GM12865 (cell line): ENCODE measurements around the gene CCDC107.

Source experiments
- DNase-seq: peaks from one replicate; pipeline ENCODE4 v3.0.0; 2010; ENCODE audit warnings: low read depth
- H3K4me3 ChIP-seq: 2 replicates; pipeline ENCODE4 v1.5.1; 2011; ENCODE audit warnings: mild to moderate bottlenecking, low read depth, low read length, control low read depth
- TF ChIP-seq, protein P1 (sequence below): IDR thresholded peaks from 2 replicates; pipeline ENCODE4 v1.5.1; 2011; ENCODE audit warnings: low read length, control low read depth, low read depth, inconsistent platforms; ENCODE audit not compliant: insufficient read depth; ENCODE audit errors: missing control alignments

Gene CCDC107

DNA sequence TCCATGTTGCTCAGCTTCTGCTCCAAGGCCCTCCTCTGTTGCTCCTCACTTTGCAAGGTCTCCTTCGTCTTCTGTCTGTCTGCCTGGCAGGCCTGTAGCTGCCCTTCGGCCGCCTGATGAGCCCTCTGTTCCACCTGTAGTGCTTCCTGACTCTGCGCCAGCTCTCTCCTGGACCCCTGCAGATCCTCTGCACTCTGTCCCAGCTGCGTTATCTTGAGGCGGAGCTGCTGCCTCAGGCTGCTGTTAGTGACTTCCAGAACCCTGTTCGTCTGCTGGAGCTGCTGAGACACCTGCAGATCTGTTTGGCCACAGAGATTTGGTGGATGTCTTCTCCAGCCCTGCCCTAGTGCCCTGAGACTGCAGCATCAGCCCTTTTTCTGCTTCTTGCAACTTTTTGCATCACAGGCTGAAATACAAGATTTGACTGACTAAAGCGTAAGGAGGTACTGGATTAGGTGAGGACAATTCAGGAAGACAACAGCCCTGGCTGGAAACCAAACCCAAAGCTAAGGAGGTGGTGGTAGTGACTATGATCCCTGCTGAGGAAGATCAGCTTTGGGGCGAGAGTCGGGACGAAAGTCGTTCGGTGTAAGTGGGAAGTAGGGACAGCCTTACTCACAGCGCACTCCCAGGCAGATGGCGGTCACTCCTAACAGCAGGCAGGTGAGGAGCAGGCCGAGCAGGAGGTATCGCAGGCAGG is 42.0 kb upstream of the CCDC107 start:
- H3K4me3 ChIP-seq = no peak overlapping the region
- TF ChIP-seq, protein P1, sequence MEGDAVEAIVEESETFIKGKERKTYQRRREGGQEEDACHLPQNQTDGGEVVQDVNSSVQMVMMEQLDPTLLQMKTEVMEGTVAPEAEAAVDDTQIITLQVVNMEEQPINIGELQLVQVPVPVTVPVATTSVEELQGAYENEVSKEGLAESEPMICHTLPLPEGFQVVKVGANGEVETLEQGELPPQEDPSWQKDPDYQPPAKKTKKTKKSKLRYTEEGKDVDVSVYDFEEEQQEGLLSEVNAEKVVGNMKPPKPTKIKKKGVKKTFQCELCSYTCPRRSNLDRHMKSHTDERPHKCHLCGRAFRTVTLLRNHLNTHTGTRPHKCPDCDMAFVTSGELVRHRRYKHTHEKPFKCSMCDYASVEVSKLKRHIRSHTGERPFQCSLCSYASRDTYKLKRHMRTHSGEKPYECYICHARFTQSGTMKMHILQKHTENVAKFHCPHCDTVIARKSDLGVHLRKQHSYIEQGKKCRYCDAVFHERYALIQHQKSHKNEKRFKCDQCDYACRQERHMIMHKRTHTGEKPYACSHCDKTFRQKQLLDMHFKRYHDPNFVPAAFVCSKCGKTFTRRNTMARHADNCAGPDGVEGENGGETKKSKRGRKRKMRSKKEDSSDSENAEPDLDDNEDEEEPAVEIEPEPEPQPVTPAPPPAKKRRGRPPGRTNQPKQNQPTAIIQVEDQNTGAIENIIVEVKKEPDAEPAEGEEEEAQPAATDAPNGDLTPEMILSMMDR = no peak
- no peak for DNase-seq

DNA sequence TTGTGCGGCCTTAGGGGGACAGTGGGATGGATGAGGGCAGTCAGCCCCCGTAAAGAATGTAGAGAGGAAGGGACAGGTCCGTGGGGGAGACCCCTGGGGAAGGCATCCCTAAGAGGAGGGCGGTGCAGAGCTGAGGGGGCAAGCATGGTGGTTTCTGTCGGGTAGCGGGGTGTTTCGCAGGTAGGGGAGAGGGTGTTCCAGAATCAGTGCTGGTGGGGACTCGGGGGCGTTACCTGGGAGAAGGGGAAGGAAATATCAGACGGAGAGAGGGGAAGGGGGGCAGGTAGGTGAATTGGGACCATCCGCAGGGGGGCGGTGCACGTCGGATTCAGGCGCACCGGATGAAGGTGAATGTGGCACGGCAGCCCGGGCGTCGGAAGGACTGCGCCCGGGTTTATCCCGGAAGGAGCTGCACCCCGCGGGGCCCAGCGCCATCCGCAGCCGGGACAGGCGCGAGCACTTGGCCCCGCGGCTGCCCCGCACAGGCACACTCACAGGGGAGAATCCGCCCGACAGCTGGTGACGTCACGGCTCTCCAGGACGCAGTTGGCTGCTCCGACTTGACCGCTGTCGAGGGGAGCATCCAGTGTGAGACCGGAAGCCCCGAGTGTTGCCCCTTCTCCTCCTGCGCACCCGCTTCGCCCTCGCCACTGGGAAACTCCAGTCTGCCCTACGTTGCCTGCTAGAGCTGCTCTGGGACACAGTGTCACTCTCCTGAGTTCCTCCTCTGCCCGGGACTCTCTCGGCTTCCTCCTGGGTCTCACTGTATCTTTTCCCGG is 41.2 kb upstream of the CCDC107 start:
- TF ChIP-seq, protein P1 = peak; percentile 25
- peak overlapping the region; percentile 65 for H3K4me3 ChIP-seq
- peak; percentile 81 for DNase-seq

DNA sequence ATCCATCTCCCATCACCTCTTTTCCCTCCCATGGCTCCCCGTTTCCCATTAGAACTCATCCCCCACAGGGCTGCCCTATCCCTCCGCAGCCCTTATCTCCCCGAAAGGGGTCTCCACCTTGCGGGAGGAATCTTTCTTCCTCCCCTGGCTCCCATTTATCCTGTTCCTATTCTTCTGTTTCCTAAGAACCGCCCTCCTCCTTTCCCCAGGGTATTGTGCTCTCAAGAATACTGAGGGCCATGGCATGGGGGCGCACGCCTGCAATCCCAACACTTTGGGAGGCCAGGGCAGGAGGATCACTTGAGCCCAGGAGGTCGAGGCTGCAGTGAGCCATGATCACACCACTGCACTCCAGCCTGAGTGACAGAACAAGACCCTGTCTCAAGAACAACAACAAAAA is 40.5 kb upstream of the CCDC107 start:
- peak overlapping the region; percentile 65 for H3K4me3 ChIP-seq
- TF ChIP-seq, protein P1 = no peak
- no peak for DNase-seq

DNA sequence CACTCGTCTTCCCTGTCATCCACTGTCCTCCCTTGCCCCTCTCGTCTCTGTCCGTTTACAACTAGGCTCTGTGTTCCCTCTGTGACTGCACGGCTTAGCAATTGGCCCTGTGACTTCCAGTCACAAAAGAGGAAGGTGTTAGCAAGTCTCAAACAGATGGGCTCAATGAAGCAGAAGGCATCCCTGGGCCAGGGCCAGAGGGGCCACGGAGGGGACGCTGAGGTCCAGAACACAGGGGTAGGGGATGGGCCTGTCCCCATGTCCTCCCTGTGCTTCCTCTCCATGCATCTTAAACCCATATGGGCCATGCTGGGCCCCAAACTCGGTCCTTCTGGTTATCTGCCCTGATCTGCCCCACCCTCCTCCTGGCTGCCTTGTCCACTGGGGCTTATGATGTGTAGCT is 39.8 kb upstream of the CCDC107 start, which contains the start of gene CD72:
CD72 (minus strand) TSS at position 89 of the 403 bp plus-strand sequence. CDS start 110 bp downstream, outside the sequence.
- TF ChIP-seq, protein P1 = no peak
- peak within 1 kb of the TSS; percentile 65 for H3K4me3 ChIP-seq
- DNase-seq = no peak

DNA sequence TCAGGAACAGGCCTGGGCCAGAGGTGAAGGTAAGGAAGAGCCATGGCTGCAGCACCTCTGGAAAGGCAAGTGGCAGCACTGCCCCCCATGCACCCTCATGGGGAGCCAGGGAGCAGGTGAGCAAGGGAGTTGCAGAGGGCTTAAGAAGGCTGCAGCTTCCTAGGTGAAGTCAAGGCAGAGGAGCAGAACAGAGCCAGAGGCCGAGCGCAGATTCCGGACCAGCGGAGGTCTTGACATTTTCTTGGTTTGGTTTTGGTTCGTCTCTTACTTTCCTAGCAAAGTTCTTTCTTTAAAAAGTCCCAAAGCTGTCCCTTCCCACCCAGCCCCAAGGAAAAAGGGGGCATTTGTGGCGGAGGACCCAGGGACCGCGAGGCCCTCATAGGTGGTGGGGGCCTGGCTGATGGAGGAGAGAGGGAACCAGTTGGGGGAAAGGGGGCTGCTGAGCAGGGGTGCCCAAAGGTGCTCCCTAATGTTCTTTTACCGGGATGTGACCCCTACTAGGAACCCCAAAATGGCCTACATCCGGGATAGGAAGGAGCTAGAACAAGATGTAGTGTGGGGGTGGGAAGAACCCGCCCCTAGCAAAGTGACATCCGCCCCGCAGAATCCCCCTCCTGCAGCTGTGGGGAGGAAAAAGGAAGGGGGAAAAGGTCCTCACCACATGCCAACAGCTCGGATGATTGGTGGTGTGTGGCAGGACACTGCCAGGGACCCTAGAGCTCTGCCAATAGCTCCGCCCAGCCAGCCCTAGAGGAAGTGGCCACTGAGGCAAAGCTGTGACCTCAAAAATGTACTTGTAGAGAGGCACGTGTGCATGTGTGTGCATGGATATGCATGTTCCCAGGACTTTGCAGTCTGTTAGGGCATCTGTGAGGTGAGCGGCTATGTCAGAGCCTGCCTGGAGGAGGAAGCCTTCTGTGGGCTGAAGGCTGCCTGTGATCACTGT is 39.0 kb upstream of the CCDC107 start:
- peak; percentile 80 for DNase-seq
- peak overlapping the region; percentile 65 for H3K4me3 ChIP-seq
- TF ChIP-seq, protein P1 = no peak

DNA sequence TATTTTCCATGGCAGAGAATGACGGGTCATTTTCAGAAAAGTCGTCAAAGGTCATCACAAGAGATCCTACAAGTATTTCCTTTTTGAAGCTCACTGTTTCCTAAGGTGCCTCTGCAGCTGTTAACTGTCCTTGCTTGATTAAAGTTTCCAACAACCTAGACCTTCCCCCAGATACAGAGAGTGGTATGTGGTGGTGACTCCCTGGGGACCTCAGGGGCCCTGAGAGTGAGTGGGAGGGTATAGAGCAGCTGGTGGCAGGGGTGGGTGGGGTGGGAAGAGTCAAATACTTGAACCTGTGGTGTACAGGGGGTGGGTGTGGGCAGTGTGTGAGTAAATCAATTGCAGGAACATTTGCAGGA is 38.3 kb upstream of the CCDC107 start:
- TF ChIP-seq, protein P1 = no peak
- peak; percentile 64 for DNase-seq
- no peak overlapping the region for H3K4me3 ChIP-seq
